H1 (cell line): ENCODE results near the gene NGEF. TPM values are rescaled to one million over a fixed set of nuclear protein-coding genes. Genes with fewer than 3 reads are reported as not detected.

Experiments
- CTCF ChIA-PET: fragments of 300-600 bp; sonication (Branson Sonifier 250); formaldehyde crosslinking; loops from one replicate; lab custom pipeline; 2021; ENCODE audit not compliant: partially characterized antibody; lab: Charles Lee
- POLR2A ChIA-PET: fragments of 300-600 bp; sonication (Branson Sonifier 250); formaldehyde crosslinking; loops from one replicate; lab custom pipeline; 2021; ENCODE audit warnings: inconsistent platforms; ENCODE audit not compliant: partially characterized antibody; lab: Charles Lee
- DNase-seq, 2 experiments: peaks; one replicate each; pipeline versions ENCODE4 v3.0.0 to v3.0.0-alpha.2; 2010 to 2022; ENCODE audit warnings: low spot score in 2 of 2, low read depth in 1 of 2, mixed read lengths in 1 of 2
- FAIRE-seq: peaks from 2 replicates; lab custom pipeline; 2011; peaks lifted over from hg19 to GRCh38; lab: Jason Lieb, UNC
- H2AFZ ChIP-seq: 2 replicates; pipeline ENCODE4 v1.8.1; 2012; ENCODE audit warnings: low read length, inconsistent platforms
- H2AK5ac ChIP-seq: 2 replicates; pipeline ENCODE4 v1.6.1; 2013; ENCODE audit warnings: low read depth, low read length
- H2BK120ac ChIP-seq: replicated peaks from 2 replicates; pipeline ENCODE3; 2013; ENCODE audit warnings: low read depth, low read length, inconsistent platforms
- H2BK12ac ChIP-seq: 2 replicates; pipeline ENCODE4 v1.6.1; 2013; ENCODE audit warnings: low read depth, low read length
- H2BK15ac ChIP-seq: 2 replicates; pipeline ENCODE4 v1.6.1; 2013; ENCODE audit warnings: low read length
- H2BK20ac ChIP-seq: 2 replicates; pipeline ENCODE4 v1.6.1; 2013; ENCODE audit warnings: low read length
- H2BK5ac ChIP-seq: 2 replicates; pipeline ENCODE4 v1.6.1; 2013; ENCODE audit warnings: low read depth, low read length
- H3K14ac ChIP-seq: 2 replicates; pipeline ENCODE4 v1.6.1; 2013; ENCODE audit warnings: inconsistent platforms; ENCODE audit not compliant: insufficient read length
- H3K18ac ChIP-seq: 2 replicates; pipeline ENCODE4 v1.6.1; 2013; ENCODE audit warnings: low read length; ENCODE audit errors: extremely low read depth
- H3K23ac ChIP-seq: 2 replicates; pipeline ENCODE4 v1.6.1; 2013; ENCODE audit warnings: inconsistent platforms; ENCODE audit not compliant: insufficient read length
- H3K23me2 ChIP-seq: 2 replicates; pipeline ENCODE4 v1.6.1; 2013; ENCODE audit warnings: low read depth, low read length
- H3K27ac ChIP-seq: 2 replicates; pipeline ENCODE4 v1.6.1; 2011; ENCODE audit warnings: low read depth, low read length, inconsistent platforms
- H3K27me3 ChIP-seq, 4 experiments: replicated peaks in 1 of 4; 1 replicate in 1 of 4; 2 replicates in 3 of 4; pipeline versions ENCODE4 v1.6.1 to v1.8.1; 2011 to 2013; ENCODE audit warnings: low read length in 3 of 4, mild to moderate bottlenecking in 3 of 4, inconsistent platforms in 2 of 4, mixed read lengths in 2 of 4, moderate library complexity in 1 of 4; ENCODE audit not compliant: control insufficient read depth in 3 of 4, insufficient read depth in 3 of 4; ENCODE audit errors: extremely low read depth in 1 of 4
- H3K36me3 ChIP-seq, 4 experiments: 2 replicates each; pipeline versions ENCODE4 v1.6.1 to v1.8.1; 2011 to 2013; ENCODE audit warnings: mild to moderate bottlenecking in 4 of 4, low read length in 3 of 4, moderate library complexity in 2 of 4, control low read depth in 1 of 4, inconsistent platforms in 1 of 4; ENCODE audit not compliant: insufficient read depth in 4 of 4, control insufficient read depth in 2 of 4
- H3K4ac ChIP-seq: replicated peaks from 2 replicates; pipeline ENCODE3; 2013; ENCODE audit warnings: low read length, low read depth, mixed read lengths, inconsistent platforms; ENCODE audit not compliant: insufficient read length
- H3K4me1 ChIP-seq, 4 experiments: replicated peaks in 1 of 4; 1 replicate in 1 of 4; 2 replicates in 3 of 4; pipeline versions ENCODE4 v1.6.1 to v1.8.1; 2011 to 2013; ENCODE audit warnings: low read length in 3 of 4, inconsistent platforms in 2 of 4, mixed read lengths in 1 of 4; ENCODE audit not compliant: insufficient read depth in 4 of 4, control insufficient read depth in 3 of 4
- H3K4me2 ChIP-seq, 2 experiments: 2 replicates each; pipeline versions ENCODE4 v1.6.1 to v1.8.1; 2011 to 2013; ENCODE audit warnings: low read depth in 2 of 2, low read length in 2 of 2, control low read depth in 1 of 2, inconsistent platforms in 1 of 2, mild to moderate bottlenecking in 1 of 2; ENCODE audit not compliant: insufficient read depth in 1 of 2
- H3K4me3 ChIP-seq, 4 experiments: fragments of 200-600, 300-600 bp in 1 of 4; sonication (generic), shearing (Covaris generic), sonication (Bioruptor Twin) in 1 of 4; 2 replicates each; pipeline versions ENCODE4 v1.5.1 to v1.8.1; 2011 to 2016; ENCODE audit warnings: low read length in 4 of 4, low read depth in 3 of 4, control low read depth in 2 of 4, inconsistent platforms in 2 of 4, mild to moderate bottlenecking in 2 of 4, mixed read lengths in 1 of 4, moderate library complexity in 1 of 4; ENCODE audit not compliant: insufficient read depth in 2 of 4; ENCODE audit errors: extremely low read depth in 1 of 4
- H3K56ac ChIP-seq: replicated peaks from 2 replicates; pipeline ENCODE3; 2013; ENCODE audit warnings: low read depth, mild to moderate bottlenecking, mixed read lengths, low read length, inconsistent platforms; ENCODE audit not compliant: insufficient read length
- H3K79me1 ChIP-seq: 2 replicates; pipeline ENCODE4 v1.6.1; 2013; ENCODE audit warnings: low read depth, low read length, control low read depth
- H3K79me2 ChIP-seq, 2 experiments: 2 replicates each; pipeline versions ENCODE4 v1.6.1 to v1.8.1; 2012 to 2013; ENCODE audit warnings: low read length in 2 of 2, mild to moderate bottlenecking in 2 of 2, inconsistent platforms in 1 of 2; ENCODE audit not compliant: insufficient read depth in 2 of 2, control insufficient read depth in 1 of 2
- H3K9ac ChIP-seq, 4 experiments: replicated peaks in 1 of 4; 1 replicate in 1 of 4; 2 replicates in 3 of 4; pipeline versions ENCODE4 v1.6.1 to v1.8.1; 2011 to 2013; ENCODE audit warnings: low read depth in 3 of 4, low read length in 3 of 4, control low read depth in 2 of 4, mild to moderate bottlenecking in 2 of 4, moderate library complexity in 2 of 4, inconsistent platforms in 1 of 4; ENCODE audit errors: extremely low read depth in 1 of 4
- H3K9me3 ChIP-seq, 2 experiments: 2 replicates each; pipeline versions ENCODE4 v1.6.1 to v1.8.1; 2012 to 2013; ENCODE audit warnings: mild to moderate bottlenecking in 2 of 2, moderate library complexity in 2 of 2, control low read depth in 1 of 2, inconsistent platforms in 1 of 2, low read depth in 1 of 2, low read length in 1 of 2, mixed read lengths in 1 of 2; ENCODE audit not compliant: insufficient read depth in 2 of 2
- H4K20me1 ChIP-seq, 2 experiments: replicated peaks in 1 of 2; 2 replicates each; pipeline versions ENCODE3 to v1.8.1; 2011 to 2013; ENCODE audit warnings: inconsistent platforms in 2 of 2, low read length in 2 of 2, mild to moderate bottlenecking in 1 of 2; ENCODE audit not compliant: insufficient read depth in 2 of 2, control insufficient read depth in 1 of 2
- H4K5ac ChIP-seq: 2 replicates; pipeline ENCODE4 v1.6.1; 2013; ENCODE audit warnings: low read length, low read depth, mixed read lengths, inconsistent platforms; ENCODE audit not compliant: insufficient read length
- H4K8ac ChIP-seq: 2 replicates; pipeline ENCODE4 v1.8.0; 2013; ENCODE audit warnings: mild to moderate bottlenecking, moderate library complexity, low read length, inconsistent platforms; ENCODE audit not compliant: insufficient read depth; ENCODE audit errors: extremely low read depth
- H4K91ac ChIP-seq: replicated peaks from 2 replicates; pipeline ENCODE3; 2013; ENCODE audit warnings: low read length, mixed read lengths, inconsistent platforms; ENCODE audit not compliant: insufficient read length
- EZH2 ChIP-seq: fragments of 200-600 bp; sonication (generic); IDR thresholded peaks from 2 replicates; pipeline ENCODE4 v1.7.1; 2012; ENCODE audit warnings: low read depth, mild to moderate bottlenecking, moderate library complexity, low read length, inconsistent platforms; ENCODE audit not compliant: severe bottlenecking
- GABPA ChIP-seq: IDR thresholded peaks from 2 replicates; pipeline ENCODE4 v1.6.1; 2011; ENCODE audit warnings: mild to moderate bottlenecking, low read length, moderate library complexity, borderline replicate concordance; ENCODE audit not compliant: insufficient read depth
- POLR2A ChIP-seq, 2 experiments: IDR thresholded peaks; 1 replicate in 1 of 2; 2 replicates in 1 of 2; pipeline ENCODE4 v1.6.1; 2011; ENCODE audit warnings: low read depth in 2 of 2, low read length in 2 of 2, mild to moderate bottlenecking in 2 of 2; ENCODE audit errors: control extremely low read depth in 1 of 2
- POU5F1 ChIP-seq: IDR thresholded peaks from 2 replicates; pipeline ENCODE4 v1.6.1; 2011; ENCODE audit warnings: low read depth, mild to moderate bottlenecking, low read length, moderate library complexity
- RNF2 ChIP-seq: fragments of 200-900, 300-1000 bp; sonication (generic); IDR thresholded peaks from 2 replicates; pipeline ENCODE4 v1.7.1; 2016; ENCODE audit warnings: borderline replicate concordance, low read depth, mild to moderate bottlenecking, antibody characterized with exemption, low read length; ENCODE audit not compliant: poor library complexity, severe bottlenecking; ENCODE audit errors: missing control alignments
- WGBS, 2 experiments: shearing (Covaris generic) in 1 of 2; methylation state at CpG; one replicate each; pipeline versions ENCODE4 v1.1.6 to v1.1.7; 2013 to 2015; ENCODE audit warnings: low lambda C conversion rate in 2 of 2, mixed read lengths in 2 of 2, inconsistent platforms in 1 of 2, low coverage in 1 of 2, missing lambda C conversion rate in 1 of 2; ENCODE audit not compliant: insufficient replicate concordance in 2 of 2, insufficient coverage in 1 of 2, insufficient read length in 1 of 2; ENCODE audit errors: extremely low coverage in 1 of 2, missing lambda C conversion rate in 1 of 2; 5-methylcytosine and 5-hydroxymethylcytosine counted together
- polyA plus RNA-seq, 7 experiments: library from polyadenylated mRNA; depleted of rRNA in 3 of 7; stranded (reverse) in 5 of 7; unstranded in 2 of 7; fragments of >200 nt in 5 of 7; fragments of 200-250 nt in 2 of 7; gene quantifications; 1 replicate in 5 of 7; 2 replicates in 1 of 7; 4 replicates in 1 of 7; pipeline versions ENCODE4 v1.2.1 to v1.2.3, GENCODE V29; 2011 to 2013; ENCODE audit warnings: missing spikeins in 2 of 7, mixed read lengths in 2 of 7
- total RNA-seq: library from RNA; stranded (reverse); fragmentation: NEBNext Ultra II Directional; extraction: Animal tissue kit (Norgen Biotek cat#: 25700); gene quantifications from 2 replicates; pipeline ENCODE4 v1.2.1, GENCODE V29; 2021

Gene NGEF
- total and polyA plus RNA-seq, 2 of the 8 experiments (the other 6 are each of a cell fraction or from before 2014, with no cell fraction given): 2.7 to 3.2 TPM

DNA sequence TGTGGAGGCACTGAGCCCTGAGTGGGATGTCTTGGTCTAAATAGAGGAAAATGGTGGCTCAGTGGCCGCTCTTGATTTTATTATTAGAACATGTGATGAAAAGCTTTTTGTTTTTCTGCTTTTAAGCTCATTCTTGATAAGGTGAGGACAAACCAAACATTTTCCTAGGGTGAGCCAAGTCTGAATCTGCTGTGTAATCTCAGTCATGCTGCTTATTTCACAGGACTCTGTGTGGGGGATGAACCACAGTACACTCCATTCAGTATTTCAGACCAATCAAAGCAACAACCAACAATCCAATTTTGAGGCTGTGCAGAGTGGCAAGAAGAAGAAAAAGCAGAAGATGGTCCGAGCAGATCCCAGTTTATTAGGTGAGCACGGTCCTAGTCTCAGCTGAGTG lies 163.0 kb downstream of the NGEF start:
- no peak overlapping the region for H2BK5ac ChIP-seq
- no peak overlapping the region for H2BK20ac ChIP-seq
- no peak overlapping the region for H3K18ac ChIP-seq
- H2BK15ac ChIP-seq: no peak overlapping the region
- H3K27me3 ChIP-seq: no peaks in the 10 kb centered on the region
- no peak overlapping the region for H3K4me3 ChIP-seq
- H3K36me3 ChIP-seq: peaks cover 16 to 67% (median 40%) of the 10 kb centered on the region in 4 experiments
- ChIA-PET POLR2A (no interaction called here), CTCF (interaction anchor here (0.7 to 1.7 kb wide), 3 partner anchors 13 to 400 kb away, joined by 3 read pairs; no protein-coding TSS in a partner anchor)
- H2AFZ ChIP-seq: no peak overlapping the region
- H4K8ac ChIP-seq: no peak overlapping the region; the same call in 1 of the 2 replicates
- H3K4me2 ChIP-seq: no peak overlapping the region
- no peaks in the 10 kb centered on the region for H3K9me3 ChIP-seq
- no peak overlapping the region for H3K56ac ChIP-seq
- H3K79me1 ChIP-seq: no peaks in the 10 kb centered on the region
- no peaks in the 10 kb centered on the region for H3K4me1 ChIP-seq
- H3K23ac ChIP-seq: no peak overlapping the region
- 85% methylated on average over 3 of the region's 3 CpGs; no CpG with 5 or more reads in 1 of the 2 experiments for WGBS, 2 experiments
- H3K79me2 ChIP-seq: no peaks in the 10 kb centered on the region
- no peak overlapping the region for H3K27ac ChIP-seq
- no peak overlapping the region for H2BK120ac ChIP-seq
- H4K91ac ChIP-seq: no peak overlapping the region
- no peak overlapping the region for H3K14ac ChIP-seq
- no peak for TF ChIP-seq EZH2
- no peak for TF ChIP-seq POLR2A (IDR thresholded peaks at IDR 0.05; ENCODE audit: control extremely low read depth in 1 of 2, low read depth in 2 of 2, low read length in 2 of 2)
- no peak for TF ChIP-seq RNF2
- TF ChIP-seq POU5F1: no peak
- no peak for TF ChIP-seq GABPA
- peaks cover 0 to 2% of the 10 kb centered on the region in 2 experiments for H4K20me1 ChIP-seq
- no peak overlapping the region for H4K5ac ChIP-seq
- FAIRE-seq (no peak), DNase-seq (no peak)
- no peaks in the 10 kb centered on the region for H3K23me2 ChIP-seq
- no peak overlapping the region for H3K9ac ChIP-seq
- H2BK12ac ChIP-seq: no peak overlapping the region
- H2AK5ac ChIP-seq: no peak overlapping the region
- no peak overlapping the region for H3K4ac ChIP-seq
